COLO829 (cell line): ENCODE results near the gene ZYG11B.
A peak's percentile ranks its signal among the peaks of the same experiment; 100 is the strongest.
"Not testable (repeated sequence)": the region's sequence is repeated elsewhere in the genome, so short reads cannot be mapped to it uniquely, and the experiment has no call there.

Experiments used
- DNase-seq: peaks from one replicate; pipeline ENCODE4 v3.0.0; 2012; ENCODE audit warnings: low spot score

The ZYG11B gene

GRCh38 chr1:52707927-52708655 lies 18.2 kb upstream of the ZYG11B start:
- DNase-seq: no peak

GRCh38 chr1:52709016-52709415 lies 17.2 kb upstream of the ZYG11B start:
- DNase-seq: no peak

GRCh38 chr1:52713590-52713989 lies 12.7 kb upstream of the ZYG11B start:
- DNase-seq: no peak

- not testable (repeated sequence) for DNase-seq
These were observed 11.0 kb upstream of the ZYG11B start for GRCh38 chr1:52715296-52715695.

- no peak for DNase-seq
These were observed 3.0 kb upstream of the ZYG11B start for GRCh38 chr1:52723260-52723659.

GRCh38 chr1:52725903-52726264 lies 369 bp upstream of the ZYG11B start:
- no peak for DNase-seq

- peak; percentile 6 for DNase-seq
These were observed 897 bp downstream of the ZYG11B start for GRCh38 chr1:52727114-52727586.

- no peak for DNase-seq
These were observed 1.9 kb downstream of the ZYG11B start for GRCh38 chr1:52727956-52728656.

GRCh38 chr1:52733368-52733767 lies 7.1 kb downstream of the ZYG11B start:
- DNase-seq: no peak

- not testable (repeated sequence) for DNase-seq
These were observed 9.1 kb downstream of the ZYG11B start for GRCh38 chr1:52735371-52735770.

- DNase-seq: no peak
These were observed 11.9 kb downstream of the ZYG11B start for GRCh38 chr1:52738148-52738547.

- no peak for DNase-seq
These were observed 12.6 kb downstream of the ZYG11B start for GRCh38 chr1:52738893-52739292.

GRCh38 chr1:52739699-52740467 lies 13.6 kb downstream of the ZYG11B start:
- DNase-seq: no peak

- DNase-seq: no peak
These were observed 15.0 kb downstream of the ZYG11B start for GRCh38 chr1:52741259-52741658.

GRCh38 chr1:52746189-52746588 lies 19.9 kb downstream of the ZYG11B start:
- DNase-seq: no peak

- no peak for DNase-seq
These were observed 21.2 kb downstream of the ZYG11B start for GRCh38 chr1:52747450-52747849.

- DNase-seq: no peak
These were observed 21.9 kb downstream of the ZYG11B start for GRCh38 chr1:52748119-52748518.

- not testable (repeated sequence) for DNase-seq
These were observed 23.2 kb downstream of the ZYG11B start for GRCh38 chr1:52749496-52749895.

GRCh38 chr1:52750139-52750538 lies 23.9 kb downstream of the ZYG11B start:
- not testable (repeated sequence) for DNase-seq

- DNase-seq: no peak
These were observed 25.6 kb downstream of the ZYG11B start for GRCh38 chr1:52751589-52752483.

GRCh38 chr1:52752484-52752826 lies 26.2 kb downstream of the ZYG11B start:
- DNase-seq: no peak

GRCh38 chr1:52753169-52753568 lies 26.9 kb downstream of the ZYG11B start:
- DNase-seq: no peak
